SK-N-SH treated with all-trans-retinoic acid at 6 μM for 48 hours (cell line): ENCODE data around the gene KLF11.

ENCODE experiments used
- ATAC-seq: fragments of 200-7000 bp; cut with Tn5 transposase; 3 replicates; pipeline ENCODE4 v1.9.1; 2020; ENCODE audit warnings: mild to moderate bottlenecking, moderate library complexity
- BACH2 ChIP-seq: fragments of 250-450 bp; sonication (Bioruptor Pico); IDR thresholded peaks from 2 replicates; pipeline ENCODE4 v1.9.0; 2021; ENCODE audit warnings: mild to moderate bottlenecking, borderline replicate concordance
- CREB5 ChIP-seq: fragments of 250-450 bp; sonication (Bioruptor Pico); IDR thresholded peaks from 2 replicates; pipeline ENCODE4 v1.5.1; 2020; ENCODE audit warnings: low read depth, mild to moderate bottlenecking, moderate library complexity
- CSDC2 ChIP-seq: fragments of 250-450 bp; sonication (Bioruptor Pico); IDR thresholded peaks from 2 replicates; pipeline ENCODE4 v1.5.0; 2020; ENCODE audit warnings: mild to moderate bottlenecking, moderate library complexity
- CSRNP3 ChIP-seq: fragments of 250-450 bp; sonication (Bioruptor Pico); IDR thresholded peaks from 2 replicates; pipeline ENCODE4 v1.5.1; 2021; ENCODE audit warnings: mild to moderate bottlenecking, moderate library complexity
- ESRRG ChIP-seq: fragments of 250-450 bp; sonication (Bioruptor Pico); IDR thresholded peaks from 2 replicates; pipeline ENCODE4 v1.6.1; 2021; ENCODE audit warnings: mild to moderate bottlenecking
- ISL1 ChIP-seq: fragments of 250-450 bp; sonication (Bioruptor Pico); IDR thresholded peaks from 2 replicates; pipeline ENCODE4 v2.1.2; 2022; ENCODE audit warnings: mild to moderate bottlenecking, moderate library complexity
- OSR1 ChIP-seq: fragments of 250-450 bp; sonication (Bioruptor Pico); IDR thresholded peaks from 2 replicates; pipeline ENCODE4 v1.8.0; 2022; ENCODE audit warnings: moderate library complexity, mild to moderate bottlenecking, inconsistent platforms
- PATZ1 ChIP-seq: fragments of 250-450 bp; sonication (Bioruptor Pico); IDR thresholded peaks from 2 replicates; pipeline ENCODE4 v1.8.0; 2020; ENCODE audit warnings: mild to moderate bottlenecking, moderate library complexity, borderline replicate concordance
- POU6F1 ChIP-seq: fragments of 250-450 bp; sonication (Bioruptor Pico); IDR thresholded peaks from 2 replicates; pipeline ENCODE4 v1.8.0; 2021; ENCODE audit warnings: low read depth, mild to moderate bottlenecking, moderate library complexity, borderline replicate concordance
- PPARA ChIP-seq: fragments of 250-450 bp; sonication (Bioruptor Pico); IDR thresholded peaks from 2 replicates; pipeline ENCODE4 v1.5.0; 2020; ENCODE audit warnings: mild to moderate bottlenecking, borderline replicate concordance
- RARB ChIP-seq: fragments of 250-450 bp; sonication (Bioruptor Pico); IDR thresholded peaks from 2 replicates; pipeline ENCODE4 v1.8.0; 2021; ENCODE audit warnings: mild to moderate bottlenecking, moderate library complexity
- SNAI2 ChIP-seq: fragments of 250-450 bp; sonication (Bioruptor Pico); IDR thresholded peaks from 2 replicates; pipeline ENCODE4 v1.5.0; 2020; ENCODE audit warnings: mild to moderate bottlenecking, moderate library complexity
- TCF4 ChIP-seq: fragments of 250-450 bp; sonication (Bioruptor Pico); IDR thresholded peaks from 2 replicates; pipeline ENCODE4 v1.8.0; 2021; ENCODE audit warnings: mild to moderate bottlenecking, moderate library complexity, borderline replicate concordance
- TOX ChIP-seq: fragments of 250-450 bp; sonication (Bioruptor Pico); IDR thresholded peaks from 2 replicates; pipeline ENCODE4 v1.8.0; 2021; ENCODE audit warnings: mild to moderate bottlenecking, moderate library complexity, borderline replicate concordance
- TSHZ2 ChIP-seq: fragments of 250-450 bp; sonication (Bioruptor Pico); IDR thresholded peaks from 2 replicates; pipeline ENCODE4 v1.5.0; 2020; ENCODE audit warnings: mild to moderate bottlenecking, moderate library complexity
- ZC3H10 ChIP-seq: fragments of 250-450 bp; sonication (Bioruptor Pico); IDR thresholded peaks from 2 replicates; pipeline ENCODE4 v1.5.1; 2021; ENCODE audit warnings: mild to moderate bottlenecking, moderate library complexity
- ZNF565 ChIP-seq: fragments of 450-650 bp; formaldehyde crosslinking; conservative IDR thresholded peaks from 2 replicates; pipeline ENCODE4 v1.5.0; 2020; ENCODE audit warnings: low read depth, mild to moderate bottlenecking, moderate library complexity
- ZNF8 ChIP-seq: fragments of 450-650 bp; formaldehyde crosslinking; IDR thresholded peaks from 2 replicates; pipeline ENCODE4 v1.5.0; 2020; ENCODE audit warnings: mild to moderate bottlenecking, moderate library complexity

Gene KLF11

GRCh38 chr2:10019174-10019573 is 24.2 kb upstream of the KLF11 start:
- no peak for ATAC-seq
- TF ChIP-seq POU6F1 (CRISPR knock-in tag) (no peak), ZC3H10 (no peak), TCF4 (CRISPR knock-in tag) (no peak), TSHZ2 (CRISPR knock-in tag) (no peak), CSDC2 (no peak), CREB5 (no peak), BACH2 (CRISPR knock-in tag) (no peak), RARB (CRISPR knock-in tag) (no peak), ISL1 (CRISPR knock-in tag) (no peak)
- TF ChIP-seq, all 23 proteins: peak for 0

- TF ChIP-seq OSR1, result no peak
- TF ChIP-seq ZNF8, result no peak
- no peak for TF ChIP-seq PATZ1 (CRISPR knock-in tag)
- TF ChIP-seq ZNF565 (CRISPR knock-in tag), result no peak
- TF ChIP-seq CSRNP3 (CRISPR knock-in tag), result no peak
- TF ChIP-seq TCF4 (CRISPR knock-in tag), result no peak
- TF ChIP-seq CREB5, result no peak
- no peak for TF ChIP-seq SNAI2 (CRISPR knock-in tag)
- TF ChIP-seq PPARA (CRISPR knock-in tag), result no peak
- no peak for TF ChIP-seq TOX (CRISPR knock-in tag)
- TF ChIP-seq ESRRG (CRISPR knock-in tag), result no peak
- no peak for TF ChIP-seq TSHZ2 (CRISPR knock-in tag)
- no peak for ATAC-seq
These were observed 23.5 kb upstream of the KLF11 start for GRCh38 chr2:10019602-10020400.
